CD4-positive, alpha-beta T cell treated with Interleukin-4 for 1 hour (primary cell): ENCODE measurements around the gene DNAH8.

Source experiments
- DNase-seq, 2 donors: peaks; one replicate each; pipeline ENCODE4 v3.0.0-alpha.2; 2020 to 2022

DNAH8 gene

DNA sequence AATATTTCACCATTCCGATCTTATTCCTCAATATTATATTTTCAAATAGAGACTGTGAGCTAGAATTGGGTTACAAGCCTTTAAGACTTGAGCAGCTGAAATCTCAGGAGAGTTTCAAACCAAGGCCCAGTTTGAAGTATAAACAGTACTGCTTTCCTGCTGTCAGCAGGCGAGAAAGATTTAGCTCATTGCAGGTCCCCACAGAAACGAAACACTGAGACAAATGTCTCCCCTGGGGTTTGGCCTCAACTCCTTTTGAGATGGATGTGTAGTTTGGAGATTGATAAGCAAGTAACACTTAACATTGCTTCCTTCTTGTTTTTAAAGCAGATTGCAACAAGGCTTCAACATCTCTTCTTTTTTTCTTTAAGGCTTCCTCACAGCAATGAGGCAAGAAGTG is 311.1 kb downstream of the DNAH8 start:
- no peak for DNase-seq

DNA sequence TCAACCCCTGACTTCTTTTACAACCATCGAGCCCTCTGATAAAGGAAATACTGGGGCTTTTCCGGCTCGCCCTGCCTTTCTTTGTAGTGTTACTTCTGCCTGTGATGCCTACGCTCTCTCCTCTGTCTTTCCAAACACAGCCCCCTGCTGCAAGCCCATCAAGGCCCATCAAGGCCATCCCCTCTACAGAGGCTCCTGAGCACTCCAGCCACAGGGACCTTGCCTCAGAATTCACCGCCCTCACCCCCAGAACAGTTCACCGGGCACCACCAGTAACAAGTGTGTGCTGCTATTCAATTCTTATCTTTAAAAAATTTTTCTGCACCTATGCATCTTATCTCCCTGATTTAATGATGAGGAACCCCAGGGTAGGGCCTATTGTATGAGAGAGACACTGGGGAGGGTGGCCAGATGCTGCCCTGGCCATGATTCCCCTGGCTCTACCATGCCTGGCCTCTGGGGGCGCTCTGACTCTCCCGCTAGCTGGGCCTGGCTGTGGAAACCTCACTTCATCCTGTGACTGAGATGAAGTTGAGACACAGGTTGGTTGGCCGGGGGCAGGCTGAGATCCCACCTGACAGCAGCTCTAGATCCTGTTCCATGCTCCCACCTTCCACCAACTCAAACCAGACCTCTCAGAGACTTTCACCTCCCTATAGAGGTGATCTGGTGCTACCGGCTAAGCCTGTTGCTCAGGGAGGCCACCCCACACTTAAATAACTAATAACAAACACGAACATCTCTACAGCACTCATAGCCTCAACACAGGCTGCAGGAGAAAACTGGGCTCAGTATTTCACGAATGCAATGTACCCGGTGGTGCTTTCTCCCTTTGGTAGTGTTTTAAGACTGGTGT is 314.3 kb downstream of the DNAH8 start:
- peak; percentile 14 to 20 for DNase-seq

GRCh38 chr6:39035681-39036080 is 320.6 kb downstream of the DNAH8 start:
- no peak for DNase-seq

DNA sequence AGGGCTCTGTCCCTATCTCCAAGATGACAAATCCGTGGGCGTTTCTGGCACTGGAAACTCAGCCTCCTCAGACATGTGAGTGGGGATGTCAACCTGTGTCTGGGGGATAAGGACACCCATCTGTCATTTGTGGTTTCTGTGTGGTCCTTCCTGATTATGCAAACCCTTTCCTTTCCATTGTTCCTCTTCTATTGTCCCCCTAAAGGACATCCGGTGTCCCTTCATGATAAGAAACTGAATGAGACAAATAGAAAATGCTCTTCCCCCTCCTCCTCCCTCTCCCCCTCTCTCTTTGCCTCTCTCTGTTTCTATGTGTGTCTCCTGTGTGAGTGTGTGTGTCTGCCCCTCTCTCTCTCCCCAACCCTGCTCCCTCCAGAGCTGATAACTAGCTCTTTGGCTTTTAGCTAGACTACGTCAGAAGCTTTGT is 322.0 kb downstream of the DNAH8 start:
- no peak for DNase-seq

GRCh38 chr6:39037707-39038106 is 322.6 kb downstream of the DNAH8 start:
- no peak for DNase-seq

DNA sequence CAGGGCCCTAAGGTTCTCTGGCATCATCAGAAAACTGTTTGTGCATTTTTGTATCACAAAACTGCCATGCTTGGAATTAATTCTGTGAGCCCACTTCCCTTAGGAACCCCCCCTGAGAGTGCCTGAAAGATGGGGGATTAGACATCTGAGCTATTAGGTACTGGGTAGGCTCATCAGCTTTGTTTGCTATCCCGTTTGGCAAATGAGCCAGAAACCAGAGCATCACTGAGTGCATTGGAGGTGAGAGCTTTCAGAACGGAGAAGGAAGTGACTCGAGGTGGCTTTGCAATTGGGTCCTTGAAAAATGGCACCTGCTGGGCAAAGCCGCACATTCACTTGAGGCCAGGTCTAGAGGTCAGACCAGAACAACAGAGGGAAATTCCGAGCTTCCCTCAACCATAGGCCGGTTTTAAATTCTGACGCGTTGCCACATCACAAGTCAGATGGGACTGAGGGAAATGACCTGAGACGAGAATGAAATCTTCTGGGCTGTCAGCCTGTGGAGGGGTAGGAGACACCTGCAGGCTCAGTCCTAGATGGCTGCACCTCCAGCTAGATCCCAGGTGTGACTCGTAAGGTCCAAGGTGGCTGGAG is 325.1 kb downstream of the DNAH8 start:
- DNase-seq: no peak

DNA sequence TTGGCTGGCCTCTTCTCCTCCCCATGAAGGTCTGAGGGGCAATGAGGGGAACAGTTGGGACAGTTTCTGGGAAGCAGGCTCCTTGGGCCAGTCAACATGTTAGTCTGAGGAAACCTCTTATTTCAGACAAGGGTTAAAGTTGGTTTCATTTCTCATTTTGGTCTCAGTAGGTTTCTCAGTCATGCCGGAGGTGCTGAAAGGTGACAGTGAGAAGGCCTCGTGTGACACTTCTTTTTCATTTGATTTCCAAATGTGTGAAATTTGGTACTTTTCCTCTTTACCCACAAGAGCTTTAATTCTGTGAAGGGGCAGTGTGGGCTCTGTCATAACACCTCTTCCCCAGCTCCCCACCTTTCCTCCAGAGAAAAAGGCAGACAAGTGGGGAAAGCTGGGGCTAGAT is 326.0 kb downstream of the DNAH8 start:
- DNase-seq: no peak

DNA sequence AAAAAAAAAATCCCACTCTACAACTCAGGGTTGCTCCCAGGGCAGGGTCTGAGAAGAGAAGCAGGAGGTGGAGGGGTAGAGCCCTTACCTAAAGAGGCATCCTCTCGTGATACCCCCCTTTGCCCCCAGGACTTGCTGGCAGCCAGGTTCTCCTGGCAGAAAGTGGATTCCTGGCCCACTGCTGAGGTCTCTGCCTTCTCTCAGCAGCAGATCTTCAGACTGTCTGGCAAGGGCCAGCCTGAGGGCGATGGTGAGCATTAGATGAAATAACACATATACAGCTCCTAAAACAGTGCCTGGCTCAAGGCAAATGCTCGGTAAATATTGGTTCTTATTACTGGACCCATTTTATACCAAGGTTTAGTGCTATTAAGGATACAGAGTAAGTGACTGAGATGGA is 328.7 kb downstream of the DNAH8 start:
- no peak for DNase-seq

DNA sequence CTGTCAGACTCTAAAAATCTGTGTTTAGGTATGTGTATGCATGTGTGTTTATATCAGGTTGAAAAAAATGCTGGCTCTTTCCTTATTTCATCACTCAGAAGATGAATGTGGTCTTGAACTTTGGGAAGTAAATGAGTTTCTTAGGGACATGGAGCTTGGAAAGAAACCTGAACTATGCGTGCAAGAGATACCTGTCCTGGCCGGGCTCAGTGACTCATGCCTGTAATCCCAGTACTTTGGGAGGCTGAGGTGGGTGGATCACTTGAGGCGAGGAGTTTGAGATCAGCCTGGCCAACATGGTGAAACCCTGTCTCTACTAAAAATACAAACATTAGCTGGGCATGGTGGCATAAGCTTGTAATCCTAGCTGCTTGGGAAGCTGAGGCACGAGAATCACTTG is 329.1 kb downstream of the DNAH8 start:
- no peak for DNase-seq

- no peak for DNase-seq
Observed at GRCh38 chr6:39047434-39048327, 332.6 kb downstream of the DNAH8 start.

GRCh38 chr6:39048481-39049399 is 333.6 kb downstream of the DNAH8 start, which contains the start of gene GLP1R:
Gene GLP1R, plus strand, starts transcription at chr6:39048781. Its CDS starts 60 bp downstream, at chr6:39048841.
- no peak for DNase-seq

DNA sequence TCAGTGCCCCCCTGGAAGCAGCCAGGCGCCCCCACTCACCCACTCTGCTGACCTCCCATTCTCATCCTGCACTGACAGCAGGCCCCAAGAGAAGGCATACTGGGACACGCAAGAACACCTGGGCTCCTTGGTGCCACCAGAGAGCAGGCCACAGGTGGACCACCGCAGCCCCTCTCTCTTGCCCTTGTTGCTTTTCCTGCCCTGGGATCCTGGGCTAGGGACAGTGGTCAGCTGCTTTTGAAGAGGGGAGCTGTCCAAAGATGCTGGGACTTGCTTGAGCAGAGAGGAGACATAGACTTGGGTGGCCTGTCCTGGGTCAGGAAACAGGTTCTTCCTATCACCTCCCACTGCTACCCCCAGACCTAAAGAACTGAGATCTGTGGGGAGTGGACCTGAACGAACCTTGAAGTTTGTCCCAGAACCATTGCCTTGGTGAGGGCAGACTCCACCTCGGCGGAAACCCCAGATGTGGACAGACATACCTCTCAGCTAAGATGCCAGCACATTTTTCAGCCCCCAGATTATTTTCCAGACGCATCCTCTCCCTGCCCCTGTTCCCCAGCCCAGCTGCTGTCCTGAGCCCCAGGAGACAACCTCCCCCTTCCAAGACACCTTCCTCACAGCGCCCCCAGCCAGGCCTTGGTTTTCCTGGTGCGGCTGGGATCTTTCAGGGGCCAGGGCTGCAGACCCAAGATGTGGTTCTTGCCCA is 334.6 kb downstream of the DNAH8 start:
- DNase-seq: no peak

DNA sequence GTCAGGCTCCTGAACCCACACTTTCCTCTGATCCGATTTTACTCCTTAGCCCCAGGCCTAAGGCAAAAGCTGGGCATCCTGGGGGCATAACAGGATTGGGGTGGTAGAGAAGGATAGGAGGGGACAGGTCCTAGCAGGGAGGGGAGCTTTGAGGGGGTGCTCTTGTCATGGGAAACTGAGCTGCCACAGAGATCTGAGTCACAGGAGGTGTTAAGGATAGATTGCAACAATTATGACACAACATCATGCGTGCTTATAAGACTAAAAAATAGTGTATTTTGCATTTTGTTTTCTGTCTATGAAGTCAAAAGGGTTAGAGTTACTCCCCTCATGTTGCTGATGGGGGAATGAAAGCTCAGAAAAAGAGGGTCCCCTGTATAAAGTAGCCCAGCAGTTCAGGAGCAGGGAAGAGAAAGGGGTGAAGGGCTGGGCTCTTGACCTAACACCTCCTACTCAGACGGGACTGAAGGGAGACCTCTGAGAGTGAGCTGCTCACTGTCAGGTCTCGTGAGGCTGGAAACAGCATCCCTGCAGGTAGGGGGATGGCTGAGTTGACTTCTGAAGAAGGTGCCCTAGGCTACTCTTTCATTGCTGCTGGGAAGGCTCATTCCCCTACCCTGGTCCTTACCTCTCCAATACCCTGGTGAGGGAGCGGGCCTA is 335.5 kb downstream of the DNAH8 start:
- DNase-seq: no peak

DNA sequence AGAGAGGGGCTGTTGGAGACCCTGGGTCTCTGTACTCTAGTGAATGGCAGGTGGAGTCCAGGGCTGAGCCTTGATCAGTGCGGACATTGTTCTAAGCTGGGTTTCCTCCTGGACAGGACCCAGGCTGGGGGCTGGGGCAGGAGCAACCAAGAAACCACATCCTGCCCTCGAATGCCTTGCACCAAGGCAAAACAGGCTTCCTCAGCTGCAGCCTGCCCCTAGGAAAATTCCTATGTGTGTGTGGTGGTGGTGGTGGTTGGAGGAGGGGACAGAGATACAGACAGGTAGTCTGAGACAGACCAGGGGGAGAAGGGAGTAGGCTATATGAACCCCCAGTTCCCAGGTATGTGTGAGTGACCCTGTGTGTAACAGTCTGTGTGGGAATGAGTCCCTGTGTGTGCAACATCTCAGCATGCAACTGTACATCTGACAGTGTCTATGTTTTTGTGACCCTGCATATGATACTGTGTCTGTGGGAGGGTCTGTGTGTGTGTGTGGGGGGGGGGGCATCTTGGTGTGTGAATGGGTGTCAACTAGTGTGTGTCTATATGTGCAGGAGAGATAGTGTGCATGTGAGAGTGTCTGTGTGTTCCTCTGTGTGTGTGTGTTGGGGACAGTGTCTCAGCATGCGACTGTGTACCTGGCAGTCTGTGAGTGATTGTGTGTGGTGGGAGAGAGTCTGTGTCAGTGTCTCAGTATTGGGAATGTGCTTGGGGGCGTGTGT is 336.4 kb downstream of the DNAH8 start:
- no peak for DNase-seq

GRCh38 chr6:39053016-39053624 is 338.0 kb downstream of the DNAH8 start:
- no peak for DNase-seq

DNA sequence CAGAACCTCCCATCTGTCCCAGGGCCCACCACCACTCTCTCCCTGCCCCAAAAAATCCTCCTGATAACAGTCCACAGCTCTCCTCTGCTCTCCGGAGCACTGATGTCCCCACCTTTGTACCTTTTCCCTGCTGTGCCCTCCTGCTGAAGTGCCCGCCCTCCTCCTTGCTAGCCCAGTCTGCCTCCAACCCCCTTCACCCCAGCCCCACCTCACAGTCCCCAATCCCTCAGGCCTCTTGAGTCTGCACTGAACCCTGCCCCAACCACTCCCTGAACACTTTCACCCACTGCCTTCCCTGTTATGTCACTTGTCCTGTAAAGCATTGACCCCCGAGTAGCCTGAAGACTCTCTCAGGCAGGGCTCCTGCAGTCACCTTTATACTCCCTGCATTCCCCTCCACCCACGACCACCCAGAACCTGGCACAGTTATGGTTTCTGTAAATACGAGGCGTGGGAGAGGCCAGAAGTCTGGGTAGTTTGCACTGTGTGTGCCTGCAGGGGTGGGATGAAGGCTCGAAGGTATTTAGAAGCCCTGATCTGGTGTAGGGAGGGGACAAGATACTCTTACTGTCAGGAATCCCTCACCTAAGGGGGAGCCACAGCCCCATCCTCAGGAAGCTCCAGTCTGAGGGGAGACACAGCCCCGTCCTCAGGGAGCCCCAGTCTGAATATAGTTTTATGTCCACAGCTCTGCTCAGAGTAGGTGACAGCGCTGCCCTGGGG is 338.9 kb downstream of the DNAH8 start:
- DNase-seq: no peak

DNA sequence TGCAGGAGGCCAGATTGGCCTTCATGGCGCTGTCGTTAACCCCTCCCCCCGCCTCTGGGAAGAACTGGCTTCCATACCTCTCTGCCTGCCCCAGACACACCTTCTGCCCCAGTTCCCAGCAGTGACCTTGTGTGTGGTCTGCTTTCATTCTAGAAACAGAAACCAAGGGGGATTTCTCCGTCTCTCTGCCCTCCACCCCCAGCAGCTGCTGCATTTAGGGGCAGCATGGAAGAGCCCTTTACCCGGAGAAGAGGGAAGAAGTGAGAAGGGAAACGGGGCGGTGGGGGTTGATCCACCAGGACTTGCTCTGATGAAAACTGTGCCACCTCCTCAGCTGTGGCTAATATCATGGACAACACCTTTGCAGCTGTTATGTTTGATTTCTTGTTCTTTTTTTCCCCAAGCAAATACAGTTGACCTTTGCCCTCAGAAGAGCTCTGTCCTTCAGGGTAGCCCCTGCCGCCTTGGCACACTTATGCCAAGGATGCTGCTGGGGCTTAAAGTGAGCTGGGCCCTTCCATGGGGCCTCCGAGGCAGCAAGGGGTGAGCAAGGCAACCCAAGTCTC is 339.5 kb downstream of the DNAH8 start:
- DNase-seq: no peak

DNA sequence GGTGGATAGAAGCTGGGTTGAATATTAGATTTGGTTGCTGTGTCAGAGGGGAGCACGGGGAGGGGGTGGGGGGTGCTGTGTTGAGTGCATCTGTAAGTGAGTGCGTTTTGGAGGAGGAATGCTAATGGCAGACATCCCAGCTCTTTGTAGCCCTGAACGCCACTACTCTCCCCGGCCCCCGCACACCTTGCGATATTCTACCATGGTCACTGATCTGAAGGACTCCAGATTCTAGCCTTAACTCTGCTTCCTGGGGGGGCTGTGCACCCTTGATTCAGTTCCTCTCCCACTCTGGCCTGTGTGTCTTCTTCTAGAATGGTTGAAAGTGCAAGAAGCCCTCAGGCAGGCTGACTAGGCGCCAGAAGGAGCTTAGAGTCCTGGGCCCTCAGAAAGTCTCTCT is 340.6 kb downstream of the DNAH8 start:
- DNase-seq: no peak

DNA sequence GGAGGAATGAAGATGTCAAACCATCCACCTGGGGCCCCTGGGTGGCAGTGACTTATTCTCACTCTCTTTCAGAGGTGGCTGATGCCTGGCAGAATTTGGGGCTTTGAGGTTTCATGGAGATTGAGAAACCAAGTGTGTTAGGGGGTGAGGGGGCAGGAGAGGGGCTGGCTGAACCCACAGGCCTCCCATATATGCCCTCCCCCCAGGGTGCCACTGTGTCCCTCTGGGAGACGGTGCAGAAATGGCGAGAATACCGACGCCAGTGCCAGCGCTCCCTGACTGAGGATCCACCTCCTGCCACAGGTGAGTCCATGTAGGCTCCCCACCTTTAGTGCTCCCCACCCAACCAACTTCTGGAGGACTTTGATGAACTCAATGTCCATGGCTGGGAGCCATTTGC is 341.1 kb downstream of the DNAH8 start:
- DNase-seq: no peak
